ENCODE results near the gene ADIPOR1.
"Not testable (repeated sequence)": the region's sequence is repeated elsewhere in the genome, so short reads cannot be mapped to it uniquely, and the experiment has no call there.

ADIPOR1 gene, protein sequence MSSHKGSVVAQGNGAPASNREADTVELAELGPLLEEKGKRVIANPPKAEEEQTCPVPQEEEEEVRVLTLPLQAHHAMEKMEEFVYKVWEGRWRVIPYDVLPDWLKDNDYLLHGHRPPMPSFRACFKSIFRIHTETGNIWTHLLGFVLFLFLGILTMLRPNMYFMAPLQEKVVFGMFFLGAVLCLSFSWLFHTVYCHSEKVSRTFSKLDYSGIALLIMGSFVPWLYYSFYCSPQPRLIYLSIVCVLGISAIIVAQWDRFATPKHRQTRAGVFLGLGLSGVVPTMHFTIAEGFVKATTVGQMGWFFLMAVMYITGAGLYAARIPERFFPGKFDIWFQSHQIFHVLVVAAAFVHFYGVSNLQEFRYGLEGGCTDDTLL

DNA sequence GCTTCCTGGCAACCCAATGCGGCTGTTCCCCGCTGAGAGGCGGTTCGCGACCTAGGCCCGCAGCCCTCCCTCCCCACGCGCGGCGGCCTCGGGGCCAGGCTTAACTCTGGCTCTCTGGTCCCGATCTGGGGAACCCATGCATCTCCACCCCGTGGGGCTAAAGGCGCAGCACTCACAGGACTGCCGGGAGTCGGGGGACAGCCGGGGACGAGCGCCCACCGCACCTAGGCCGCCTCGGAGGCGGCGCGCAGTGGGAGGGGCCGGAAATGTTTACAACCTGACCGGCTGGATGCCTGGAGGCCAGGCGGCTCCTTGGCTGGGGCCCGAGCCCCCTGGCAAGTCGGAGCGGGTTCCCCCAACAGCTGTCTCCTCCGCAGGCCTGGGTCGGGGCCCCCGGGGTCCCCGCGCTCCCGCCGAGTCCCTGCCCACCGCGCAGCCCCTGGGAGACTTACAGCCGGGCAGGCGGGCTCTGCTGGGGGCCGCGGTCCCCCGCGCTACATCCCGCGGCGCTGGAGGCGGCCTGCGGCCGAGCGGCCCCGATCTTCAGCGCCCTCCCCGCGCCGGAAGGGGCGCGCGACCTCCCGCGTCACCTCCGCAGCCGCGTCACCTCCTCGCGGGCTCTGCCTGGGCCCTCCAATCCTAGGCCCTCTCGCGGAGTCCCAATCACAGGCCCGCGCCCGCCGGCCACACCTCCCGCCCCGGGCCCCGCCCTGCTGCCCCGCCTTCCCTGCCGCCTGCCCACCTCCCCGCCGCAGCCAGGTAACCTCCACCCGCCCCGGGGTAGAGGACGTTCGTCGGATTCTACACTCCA, at the start of gene ADIPOR1:
Gene ADIPOR1, minus strand, starts transcription at position 580 of the 811 bp plus-strand sequence. CDS start 7,242 bp downstream, outside the sequence.
- DNase-seq: peak; percentile 93

DNA sequence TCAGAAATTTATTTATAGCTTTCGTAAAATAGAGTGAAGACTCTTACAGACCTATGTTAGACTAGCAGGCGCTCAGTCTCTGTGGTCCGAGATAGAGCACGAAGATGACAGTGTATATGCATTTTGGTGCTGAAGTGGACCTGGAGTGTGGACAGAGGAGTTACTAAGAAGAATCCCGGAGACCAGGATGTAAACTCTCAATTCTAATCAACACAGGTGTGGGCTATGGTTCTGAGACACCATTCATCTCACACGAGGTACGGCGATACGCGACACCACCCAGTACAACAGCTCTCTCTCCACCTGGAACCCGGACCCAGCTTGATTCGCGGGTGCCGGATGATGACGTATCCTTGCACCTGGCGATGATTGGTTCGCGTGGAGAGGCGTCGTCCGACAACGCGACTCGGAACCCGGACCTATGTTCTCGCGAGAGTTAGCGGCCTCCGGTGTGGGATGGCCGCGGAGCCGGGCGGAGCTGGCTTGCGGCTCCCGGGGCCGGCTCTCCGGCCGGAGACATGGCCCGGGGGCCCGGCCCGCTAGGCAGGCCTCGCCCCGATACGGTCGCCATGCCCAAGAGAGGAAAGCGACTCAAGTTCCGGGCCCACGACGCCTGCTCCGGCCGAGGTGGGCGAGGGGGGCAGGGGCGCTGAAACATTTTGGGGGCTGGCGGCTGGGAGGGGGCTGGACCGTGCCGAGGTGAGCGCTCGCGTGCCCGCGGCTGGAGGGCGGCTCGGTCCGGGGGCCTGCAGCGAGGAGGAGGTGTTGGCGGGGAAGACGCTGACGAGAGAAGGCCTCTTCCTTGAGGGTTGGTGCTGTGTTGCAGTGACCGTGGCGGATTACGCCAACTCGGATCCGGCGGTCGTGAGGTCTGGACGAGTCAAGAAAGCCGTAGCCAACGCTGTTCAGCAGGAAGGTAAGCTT, 49.1 kb upstream of the ADIPOR1 start, which contains the start of gene TMEM183A:
Gene TMEM183A, plus strand, starts transcription at position 427 of the 924 bp plus-strand sequence. Its CDS starts 92 bp downstream, at position 519.
- peak; percentile 91 for DNase-seq

GRCh38 chr1:203005395-203006142, 47.5 kb upstream of the ADIPOR1 start:
- DNase-seq: not testable (repeated sequence)

- no peak for DNase-seq
These were observed 44.8 kb upstream of the ADIPOR1 start for GRCh38 chr1:203002951-203003350.

- DNase-seq: no peak
These were observed 43.9 kb upstream of the ADIPOR1 start for GRCh38 chr1:203001986-203002385.

DNA sequence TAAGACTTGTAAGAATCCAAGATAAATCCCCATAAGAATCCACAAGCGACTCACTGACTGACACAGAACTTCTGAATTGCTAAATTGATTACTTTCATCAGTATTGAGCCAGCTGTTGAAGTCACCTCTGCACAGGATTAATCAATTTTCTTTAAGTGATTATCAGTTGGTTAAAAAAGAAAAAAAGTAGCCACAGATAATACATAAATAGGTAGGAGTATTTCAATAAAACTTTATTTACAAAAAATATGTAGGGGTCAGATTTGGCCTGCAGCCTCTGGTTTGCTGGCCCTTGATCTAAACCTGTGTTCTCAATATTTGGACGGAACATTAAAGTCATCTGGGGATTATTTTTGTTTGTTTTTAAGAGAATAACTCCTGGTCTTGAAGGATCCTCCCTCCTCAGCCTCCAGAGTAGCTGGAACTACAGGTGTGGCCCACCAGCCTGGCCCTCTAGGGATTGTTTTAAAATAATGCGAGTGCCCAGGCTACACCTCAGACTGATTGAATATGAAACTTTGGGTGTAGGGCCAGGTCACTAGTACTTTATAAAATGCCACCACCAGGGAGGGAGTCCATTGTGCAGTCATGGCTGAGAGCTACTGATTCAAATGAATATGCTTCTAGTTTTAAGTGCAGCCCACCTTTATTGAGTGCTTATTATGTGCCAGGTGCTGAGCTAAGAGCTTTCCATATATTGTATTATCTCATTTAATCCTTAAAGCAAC, 42.3 kb upstream of the ADIPOR1 start:
- no peak for DNase-seq

- peak; percentile 50 for DNase-seq
These were observed 41.0 kb upstream of the ADIPOR1 start for GRCh38 chr1:202998836-202999750.

- DNase-seq: no peak
These were observed 36.6 kb upstream of the ADIPOR1 start for GRCh38 chr1:202994756-202995155.

GRCh38 chr1:202991112-202991511, 33.0 kb upstream of the ADIPOR1 start:
- no peak for DNase-seq

DNA sequence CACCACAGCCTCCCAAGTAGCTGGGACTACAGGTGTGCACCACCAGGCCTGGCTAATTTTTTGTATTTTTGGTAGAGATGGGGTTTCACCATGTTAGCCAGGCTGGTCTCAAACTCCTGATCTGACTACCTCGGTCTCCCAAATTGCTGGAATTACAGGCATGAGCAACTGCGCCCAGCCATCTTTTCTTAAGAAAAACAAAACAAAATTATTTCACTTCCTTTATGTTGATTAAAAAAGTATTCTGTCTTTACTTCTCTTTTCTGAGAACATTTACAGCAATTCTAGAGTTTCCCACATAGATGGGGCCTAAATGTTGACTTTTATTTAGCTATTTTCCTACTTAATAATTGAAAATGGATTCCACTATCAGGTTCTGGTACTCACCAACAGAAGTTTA, 31.8 kb upstream of the ADIPOR1 start:
- no peak for DNase-seq

GRCh38 chr1:202987922-202988583, 29.9 kb upstream of the ADIPOR1 start:
- DNase-seq: no peak

DNA sequence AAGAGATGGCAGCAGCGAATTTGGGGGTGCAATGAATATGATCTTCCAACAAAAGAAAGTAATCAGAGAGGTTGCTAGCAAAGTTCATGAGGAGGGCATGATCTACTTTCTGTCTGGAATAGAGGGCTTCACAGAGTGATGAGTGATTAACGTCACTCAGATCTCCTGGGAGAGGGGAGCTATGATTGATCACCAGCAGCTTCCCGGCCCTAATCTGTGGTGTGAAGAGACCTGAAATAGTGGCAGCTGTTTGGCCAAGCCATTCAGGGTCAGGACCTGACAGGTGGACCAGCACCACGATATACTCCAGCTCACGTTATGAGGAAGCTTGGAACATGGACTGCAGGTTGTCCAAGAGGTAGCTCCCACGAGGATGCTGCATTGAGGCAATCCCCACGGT, 29.1 kb upstream of the ADIPOR1 start:
- no peak for DNase-seq

DNA sequence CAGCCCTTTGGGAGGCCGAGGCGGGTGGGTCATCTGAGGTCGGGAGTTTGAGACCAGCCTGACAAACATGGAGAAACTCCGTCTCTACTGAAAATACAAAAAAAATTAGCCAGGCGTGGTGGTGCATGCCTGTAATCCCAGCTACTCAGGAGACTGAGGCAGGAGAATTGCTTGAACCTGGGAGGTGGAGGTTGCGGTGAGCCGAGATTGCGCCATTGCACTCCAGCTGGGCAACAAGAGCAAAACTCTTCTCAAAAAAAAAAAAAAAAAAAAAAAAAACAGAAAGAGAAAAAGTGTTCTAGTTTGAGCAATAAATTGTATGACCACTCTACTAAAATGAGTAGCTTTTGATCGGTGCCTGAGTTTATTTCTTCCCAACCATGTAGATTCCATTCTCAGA, 28.0 kb upstream of the ADIPOR1 start:
- not testable (repeated sequence) for DNase-seq

- no peak for DNase-seq
These were observed 24.8 kb upstream of the ADIPOR1 start for GRCh38 chr1:202982715-202983430.

DNA sequence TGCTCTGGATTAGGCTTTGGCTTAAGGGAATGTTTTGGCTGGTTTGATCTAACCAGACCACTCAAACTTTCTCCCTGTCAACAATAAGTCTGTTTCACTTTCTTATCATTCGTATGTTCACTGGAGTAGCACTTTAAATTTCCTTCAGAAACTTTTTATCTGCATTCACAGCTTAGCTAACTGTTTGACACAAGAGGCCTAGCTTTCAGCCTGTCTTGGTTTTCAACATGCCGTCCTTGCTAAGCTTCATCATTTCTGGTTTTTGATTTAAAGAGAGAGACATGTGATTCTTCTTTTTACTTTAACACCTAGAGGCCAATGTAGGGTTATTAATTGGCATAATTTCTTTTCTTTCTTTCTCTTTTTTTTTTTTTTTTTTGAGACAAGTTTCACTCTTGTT, 23.8 kb upstream of the ADIPOR1 start:
- DNase-seq: no peak

DNA sequence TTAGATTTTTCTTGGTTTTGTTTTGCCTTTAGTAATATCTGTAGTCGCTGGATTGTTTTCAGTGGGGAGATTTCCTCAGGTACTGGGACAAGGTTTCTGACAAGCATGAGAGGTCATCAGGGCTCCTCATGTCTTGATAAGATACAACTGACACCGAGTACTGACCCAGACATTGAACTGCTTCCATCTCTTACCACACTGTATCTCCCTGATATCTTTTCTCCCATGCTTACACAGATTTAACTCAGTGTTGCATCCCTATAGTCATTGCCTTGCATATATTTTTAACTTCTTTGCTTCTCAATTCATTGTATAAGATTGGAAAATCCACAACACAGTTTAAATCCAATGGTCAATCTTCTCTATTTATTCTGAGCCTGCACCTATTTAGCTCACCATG, 21.3 kb upstream of the ADIPOR1 start:
- no peak for DNase-seq

DNA sequence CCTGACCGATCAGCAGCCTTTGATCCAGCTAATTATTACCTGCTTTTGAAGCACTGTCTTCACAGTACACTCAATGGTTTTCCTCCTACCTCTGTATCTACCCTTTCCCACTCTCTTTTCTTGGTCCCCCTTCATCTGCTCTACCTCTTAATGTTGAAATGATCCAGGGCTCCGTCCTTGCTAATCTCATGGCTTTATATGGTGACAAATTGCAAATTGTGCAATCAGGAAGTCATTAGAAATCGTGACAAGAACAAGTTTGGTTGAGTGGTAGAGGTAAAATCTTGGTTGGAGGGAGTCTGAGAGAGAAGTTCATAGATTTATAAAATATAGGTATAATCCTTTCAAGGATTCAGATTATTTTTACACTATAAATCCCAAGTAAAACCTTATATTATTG, 18.5 kb upstream of the ADIPOR1 start:
- DNase-seq: no peak

DNA sequence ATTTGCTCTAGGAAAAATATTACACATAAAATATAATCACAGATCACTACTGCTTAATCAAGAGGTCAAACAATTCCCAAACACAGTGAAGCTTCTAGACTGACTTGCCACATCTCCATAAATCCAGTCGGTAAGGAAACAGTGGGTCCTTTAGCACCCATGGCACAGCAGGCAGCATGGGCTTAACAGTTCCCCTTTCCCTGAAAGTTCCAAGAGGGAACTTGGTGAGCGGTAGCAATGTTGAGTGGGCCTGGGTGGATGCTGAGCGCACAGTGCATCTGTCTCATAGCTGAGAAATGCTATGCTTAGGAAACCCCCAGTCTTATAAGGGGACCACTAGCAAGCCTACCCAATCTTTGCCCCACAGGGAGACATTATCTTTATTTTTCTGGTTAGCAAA, 16.7 kb upstream of the ADIPOR1 start:
- DNase-seq: no peak

GRCh38 chr1:202972046-202972445, 13.9 kb upstream of the ADIPOR1 start:
- no peak for DNase-seq
